Right atrium auricular region (tissue), 2 donors: ENCODE data around the gene RXRG. TPM values are rescaled to one million over a fixed set of nuclear protein-coding genes. Genes with fewer than 3 reads are reported as not detected.
A peak's percentile ranks its signal among the peaks of the same experiment; 100 is the strongest.

Experiments
- DNase-seq: peaks from one replicate; pipeline ENCODE4 v3.0.0-alpha.2; 2019; ENCODE audit warnings: low spot score
- H3K27ac ChIP-seq, 2 donors: fragments of 200-600 bp; sonication (generic); 1 replicate in 1 of 2; 2 replicates in 1 of 2; pipeline ENCODE4 v1.5.1; 2016 to 2019
- H3K27me3 ChIP-seq, 2 donors: fragments of 200-600 bp; sonication (generic); one replicate each; pipeline versions ENCODE4 v1.5.1 to v1.6.0; 2017 to 2019
- H3K36me3 ChIP-seq: fragments of 200-600 bp; sonication (generic); one replicate; pipeline ENCODE4 v1.5.1; 2016
- H3K4me1 ChIP-seq, 2 donors: fragments of 200-600 bp; sonication (generic); one replicate each; pipeline versions ENCODE4 v1.5.1 to v1.6.0; 2017 to 2019
- H3K4me3 ChIP-seq, 2 donors: fragments of 200-600 bp; sonication (generic); 1 replicate in 1 of 2; 2 replicates in 1 of 2; pipeline ENCODE4 v1.5.1; 2017 to 2019; ENCODE audit warnings: mild to moderate bottlenecking in 1 of 2, moderate library complexity in 1 of 2
- H3K9me3 ChIP-seq, 2 donors: fragments of 200-600 bp; sonication (generic); one replicate each; pipeline ENCODE4 v1.5.1; 2019
- CTCF ChIP-seq, 2 donors: fragments of 200-600 bp; sonication (generic); IDR thresholded peaks; one replicate each; pipeline ENCODE4 v1.5.1; 2019; ENCODE audit warnings: antibody characterized with exemption in 2 of 2
- total RNA-seq, 2 donors: library from RNA; depleted of rRNA; stranded (reverse); fragments of >200 nt; gene quantifications; one replicate each; pipeline ENCODE4 v1.1.0, GENCODE V29; 2016

Gene RXRG
- total RNA-seq, 2 donors from 2014 or later = 1.2 to 3.3 TPM

- peaks cover 0 to 14% of the 10 kb centered on the region in 2 donors for H3K4me1 ChIP-seq
- no peak overlapping the region for H3K4me3 ChIP-seq
- no peak for DNase-seq
- no peaks in the 10 kb centered on the region for H3K36me3 ChIP-seq
- no peaks in the 10 kb centered on the region for H3K9me3 ChIP-seq
- H3K27ac ChIP-seq = peak overlapping the region in 1 of 2 donors; percentile 11
- no peaks in the 10 kb centered on the region for H3K27me3 ChIP-seq
- no peak for TF ChIP-seq CTCF (IDR thresholded peaks at IDR 0.05)
Observed at GRCh38 chr1:165397944-165398343, 47.0 kb downstream of the RXRG start.

GRCh38 chr1:165395901-165396300 lies 49.0 kb downstream of the RXRG start:
- Histone ChIP-seq H3K27ac (no peak overlapping the region), H3K4me3 (no peak overlapping the region), H3K27me3 (no peaks in the 10 kb centered on the region), H3K36me3 (no peaks in the 10 kb centered on the region), H3K4me1 (peaks cover 0 to 17% of the 10 kb centered on the region in 2 donors), H3K9me3 (no peaks in the 10 kb centered on the region)
- TF ChIP-seq CTCF (IDR thresholded peaks at IDR 0.05) = no peak
- DNase-seq = no peak

- no peak for TF ChIP-seq CTCF (IDR thresholded peaks at IDR 0.05)
- no peaks in the 10 kb centered on the region for H3K9me3 ChIP-seq
- H3K36me3 ChIP-seq = no peaks in the 10 kb centered on the region
- no peak overlapping the region for H3K27ac ChIP-seq
- no peaks in the 10 kb centered on the region for H3K27me3 ChIP-seq
- no peak overlapping the region for H3K4me3 ChIP-seq
- DNase-seq = no peak
- peaks cover 0 to 17% of the 10 kb centered on the region in 2 donors for H3K4me1 ChIP-seq
Observed at GRCh38 chr1:165395478-165395877, 49.4 kb downstream of the RXRG start.

- DNase-seq = peak; percentile 80
- peaks cover 0 to 14% of the 10 kb centered on the region in 2 donors for H3K4me1 ChIP-seq
- TF ChIP-seq CTCF (IDR thresholded peaks at IDR 0.05) = peak; percentile 87 to 96
- H3K27me3 ChIP-seq = no peaks in the 10 kb centered on the region
- H3K36me3 ChIP-seq = no peaks in the 10 kb centered on the region
- peak overlapping the region in 1 of 2 donors; percentile 18 for H3K4me3 ChIP-seq
- no peak overlapping the region for H3K27ac ChIP-seq
- no peaks in the 10 kb centered on the region for H3K9me3 ChIP-seq
Observed at GRCh38 chr1:165392634-165393571, 52.0 kb downstream of the RXRG start.

GRCh38 chr1:165389609-165390008 lies 55.3 kb downstream of the RXRG start:
- DNase-seq = no peak
- TF ChIP-seq CTCF (IDR thresholded peaks at IDR 0.05) = no peak
- Histone ChIP-seq H3K36me3 (no peaks in the 10 kb centered on the region), H3K9me3 (no peaks in the 10 kb centered on the region), H3K4me3 (no peak overlapping the region), H3K4me1 (peaks cover 0 to 10% of the 10 kb centered on the region in 2 donors), H3K27ac (no peak overlapping the region), H3K27me3 (no peaks in the 10 kb centered on the region)
